Activated T-cell treated with anti-CD3 and anti-CD28 coated beads, Interleukin-2, amount 50 U/mL, for 1 hour (primary cell): Measurements from ENCODE around the gene ANKS1B.

ENCODE experiments used
- DNase-seq: peaks from one replicate; pipeline ENCODE4 v3.0.0-alpha.2; 2020

ANKS1B gene

DNA sequence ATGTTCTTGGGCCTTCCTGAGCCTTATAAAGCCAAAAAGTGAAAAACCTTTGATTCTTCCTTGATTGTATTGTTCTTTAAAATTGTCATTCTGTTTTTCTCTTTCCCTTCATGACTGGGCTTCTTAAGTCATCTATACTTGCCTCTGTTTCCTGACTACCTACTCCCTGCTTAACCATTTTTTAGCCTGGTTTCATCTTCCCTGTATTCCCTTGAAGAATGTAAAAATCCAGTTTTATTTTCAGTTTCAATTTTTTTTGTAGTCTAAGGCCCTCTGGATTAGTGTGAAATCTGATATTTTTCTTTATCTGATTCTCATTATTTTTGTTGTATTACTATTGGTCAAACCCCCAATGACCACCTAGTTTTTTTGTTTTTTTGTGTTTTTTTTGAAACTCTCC lies 1293.4 kb downstream of the ANKS1B start:
- no peak for DNase-seq

DNA sequence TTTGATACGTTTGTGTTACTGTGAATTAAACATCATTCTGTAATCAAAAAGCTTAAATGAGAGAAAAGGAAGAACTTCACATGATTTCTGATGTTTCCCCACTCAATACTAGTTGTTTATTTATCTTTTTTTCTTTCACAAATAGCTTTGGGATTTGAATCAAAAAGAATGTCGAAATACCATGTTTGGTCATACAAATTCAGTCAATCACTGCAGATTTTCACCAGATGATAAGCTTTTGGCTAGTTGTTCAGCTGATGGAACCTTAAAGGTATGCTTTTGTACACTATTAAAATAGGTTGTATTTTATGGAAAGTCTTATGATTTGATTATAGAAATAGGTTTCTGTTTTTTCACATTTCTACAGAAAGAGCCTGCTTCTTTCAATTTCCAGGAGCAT lies 1298.1 kb downstream of the ANKS1B start:
- no peak for DNase-seq
